ENCODE data around the gene PPP1R18. TPM values are rescaled to one million over a fixed set of nuclear protein-coding genes. Genes with fewer than 3 reads are reported as not detected.

The PPP1R18 gene
- 78.5 TPM for total RNA-seq
- long read RNA-seq, transcript PPP1R18-206 (3 exons, 1,448 nt) = major isoform, 22 of 35 reads
- long read RNA-seq, partial matches to known transcripts = 10 of 35 reads
- long read RNA-seq, other reads (novel, unspliced or antisense) = 2 of 35 reads

- H3K36me3 ChIP-seq = no peaks in the 10 kb centered on the region
- no peaks in the 10 kb centered on the region for H3K9me3 ChIP-seq
- peak within 1 kb of the TSS; percentile 89 for H3K27ac ChIP-seq
- ATAC-seq (peak; percentile 68 to 73), DNase-seq (peak; percentile 85)
- intact Hi-C loops (cut with DNase I) = no loop called here
- peaks cover 58% of the 10 kb centered on the region for H3K4me1 ChIP-seq
- TF ChIP-seq, protein P1, sequence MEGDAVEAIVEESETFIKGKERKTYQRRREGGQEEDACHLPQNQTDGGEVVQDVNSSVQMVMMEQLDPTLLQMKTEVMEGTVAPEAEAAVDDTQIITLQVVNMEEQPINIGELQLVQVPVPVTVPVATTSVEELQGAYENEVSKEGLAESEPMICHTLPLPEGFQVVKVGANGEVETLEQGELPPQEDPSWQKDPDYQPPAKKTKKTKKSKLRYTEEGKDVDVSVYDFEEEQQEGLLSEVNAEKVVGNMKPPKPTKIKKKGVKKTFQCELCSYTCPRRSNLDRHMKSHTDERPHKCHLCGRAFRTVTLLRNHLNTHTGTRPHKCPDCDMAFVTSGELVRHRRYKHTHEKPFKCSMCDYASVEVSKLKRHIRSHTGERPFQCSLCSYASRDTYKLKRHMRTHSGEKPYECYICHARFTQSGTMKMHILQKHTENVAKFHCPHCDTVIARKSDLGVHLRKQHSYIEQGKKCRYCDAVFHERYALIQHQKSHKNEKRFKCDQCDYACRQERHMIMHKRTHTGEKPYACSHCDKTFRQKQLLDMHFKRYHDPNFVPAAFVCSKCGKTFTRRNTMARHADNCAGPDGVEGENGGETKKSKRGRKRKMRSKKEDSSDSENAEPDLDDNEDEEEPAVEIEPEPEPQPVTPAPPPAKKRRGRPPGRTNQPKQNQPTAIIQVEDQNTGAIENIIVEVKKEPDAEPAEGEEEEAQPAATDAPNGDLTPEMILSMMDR (IDR thresholded peaks at IDR 0.05) = no peak
- peak within 1 kb of the TSS; percentile 81 for H3K4me3 ChIP-seq
- H3K27me3 ChIP-seq (ENCODE audit: low read depth) = no peaks in the 10 kb centered on the region
These were observed at the start of gene PPP1R18 for GRCh38 chr6:30686009-30686907. TSS of gene PPP1R18 (minus strand) at chr6:30686645. CDS start at chr6:30686018, 627 bp downstream.

GRCh38 chr6:30735668-30736314 lies 49.3 kb upstream of the PPP1R18 start:
- no peak overlapping the region for H3K27ac ChIP-seq
- no peaks in the 10 kb centered on the region for H3K27me3 ChIP-seq (ENCODE audit: low read depth)
- intact Hi-C loops (cut with DNase I) = no loop called here
- peaks cover 100% of the 10 kb centered on the region for H3K36me3 ChIP-seq
- H3K9me3 ChIP-seq = no peaks in the 10 kb centered on the region
- no peak for DNase-seq
- no peak for ATAC-seq
- TF ChIP-seq, protein P1 (IDR thresholded peaks at IDR 0.05) = no peak
- H3K4me3 ChIP-seq = no peak overlapping the region
- H3K4me1 ChIP-seq = peaks cover 53% of the 10 kb centered on the region

DNA sequence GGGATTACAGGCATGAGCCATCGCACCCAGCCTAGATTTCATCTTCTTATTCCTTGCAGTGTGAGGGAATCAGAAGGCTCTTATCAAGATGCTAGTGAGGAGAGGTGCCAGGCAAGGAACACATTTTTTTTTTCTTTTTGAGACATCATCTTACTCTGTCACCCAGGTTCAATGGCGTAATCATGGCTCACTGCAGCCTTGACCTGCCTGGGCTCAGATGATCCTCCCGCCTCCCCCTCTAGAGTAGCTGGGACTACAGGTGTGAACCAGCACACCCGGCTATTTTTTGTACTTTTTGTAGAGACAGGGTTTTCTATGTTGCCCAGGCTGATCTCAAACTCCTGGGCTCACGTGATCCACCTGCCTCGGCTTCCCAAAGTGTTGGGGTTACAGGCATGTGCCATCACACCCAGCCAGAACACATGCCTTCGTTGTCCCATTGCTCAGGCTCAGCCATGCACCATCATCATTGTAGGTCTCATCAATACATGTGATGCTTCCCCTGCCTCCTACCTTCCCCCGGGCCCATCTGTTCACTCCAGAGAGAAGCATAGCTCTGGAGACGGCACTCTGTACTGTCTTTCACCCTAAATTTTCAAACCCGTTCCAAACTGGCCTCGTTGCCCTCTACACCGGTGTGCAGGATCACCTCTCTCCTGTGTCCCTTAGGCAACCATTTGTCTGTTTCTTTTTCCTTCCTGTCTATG lies 45.9 kb upstream of the PPP1R18 start:
- Histone ChIP-seq H3K4me3 (no peak overlapping the region), H3K27ac (no peak overlapping the region), H3K9me3 (no peaks in the 10 kb centered on the region), H3K4me1 (peaks cover 26% of the 10 kb centered on the region), H3K36me3 (peaks cover 100% of the 10 kb centered on the region), H3K27me3 (ENCODE audit: low read depth) (no peaks in the 10 kb centered on the region)
- DNase-seq (no peak), ATAC-seq (no peak)
- TF ChIP-seq, protein P1 (IDR thresholded peaks at IDR 0.05) = no peak
- intact Hi-C loops (cut with DNase I) = no loop called here

- H3K9me3 ChIP-seq = no peaks in the 10 kb centered on the region
- H3K27me3 ChIP-seq (ENCODE audit: low read depth) = no peaks in the 10 kb centered on the region
- TF ChIP-seq, protein P1 (IDR thresholded peaks at IDR 0.05) = peak; percentile 66
- DNase-seq = peak; percentile 86
- H3K27ac ChIP-seq = no peak overlapping the region
- peaks cover 100% of the 10 kb centered on the region for H3K36me3 ChIP-seq
- peaks cover 13% of the 10 kb centered on the region for H3K4me1 ChIP-seq
- no peak overlapping the region for H3K4me3 ChIP-seq
- intact Hi-C loops (cut with DNase I) = no loop called here
- ATAC-seq = peak; percentile 91 to 93
These were observed 44.4 kb upstream of the PPP1R18 start for GRCh38 chr6:30730601-30731435.

Data from lower lobe of right lung (tissue), 2 donors.